Tibial nerve (tissue), 4 donors: Measurements from ENCODE around the gene TMPRSS7. TPM values are rescaled to one million over a fixed set of nuclear protein-coding genes. Genes with fewer than 3 reads are reported as not detected.
"Not testable (repeated sequence)": the region's sequence is repeated elsewhere in the genome, so short reads cannot be mapped to it uniquely, and the experiment has no call there.

Source experiments
- DNase-seq, 2 donors: peaks; one replicate each; pipeline ENCODE4 v3.0.0-alpha.2; 2019; ENCODE audit warnings: low spot score in 2 of 2
- H3K27ac ChIP-seq, 4 donors: fragments of 200-600 bp; sonication (generic) in 3 of 4; one replicate each; pipeline ENCODE4 v1.5.1; 2017 to 2019; ENCODE audit warnings: mild to moderate bottlenecking in 1 of 4
- H3K27me3 ChIP-seq, 2 donors: fragments of 200-600 bp; sonication (generic) in 1 of 2; one replicate each; pipeline versions ENCODE4 v1.5.1 to v1.6.0; 2017 to 2019
- H3K36me3 ChIP-seq, 3 donors: fragments of 200-600 bp; sonication (generic); one replicate each; pipeline ENCODE4 v1.5.1; 2018 to 2019
- H3K4me1 ChIP-seq, 4 donors: fragments of 200-600 bp; sonication (generic) in 3 of 4; one replicate each; pipeline ENCODE4 v1.5.1; 2017 to 2019
- H3K4me3 ChIP-seq, 4 donors: fragments of 200-600 bp; sonication (generic) in 3 of 4; one replicate each; pipeline ENCODE4 v1.5.1; 2017 to 2019; ENCODE audit warnings: mild to moderate bottlenecking in 1 of 4, moderate library complexity in 1 of 4
- H3K9me3 ChIP-seq, 4 donors: fragments of 200-600 bp; sonication (generic) in 3 of 4; one replicate each; pipeline ENCODE4 v1.5.1; 2017 to 2019
- CTCF ChIP-seq, 5 experiments: fragments of 200-600 bp in 3 of 5; fragments of 450-650 bp in 2 of 5; sonication (generic) in 3 of 5; IDR thresholded peaks; one replicate each; pipeline ENCODE4 v1.5.1; 2016 to 2019; ENCODE audit warnings: antibody characterized with exemption in 5 of 5, mild to moderate bottlenecking in 3 of 5, moderate library complexity in 2 of 5
- EP300 ChIP-seq, 2 donors: sonication (generic); formaldehyde crosslinking; IDR thresholded peaks; one replicate each; pipeline ENCODE4 v1.6.1; 2017; ENCODE audit warnings: antibody characterized with exemption in 2 of 2, mild to moderate bottlenecking in 1 of 2
- POLR2A ChIP-seq, 2 donors: fragments of 450-650 bp; IDR thresholded peaks; one replicate each; pipeline ENCODE4 v1.6.1; 2017; ENCODE audit warnings: antibody characterized with exemption in 2 of 2, mild to moderate bottlenecking in 2 of 2, moderate library complexity in 2 of 2
- WGBS, 2 donors: methylation state at CpG; one replicate each; pipeline ENCODE4 v1.1.5; 2018; 5-methylcytosine and 5-hydroxymethylcytosine counted together
- total RNA-seq, 4 donors: library from RNA; depleted of rRNA; stranded (reverse); fragments of >200 nt; gene quantifications; one replicate each; pipeline ENCODE4 v1.1.0, GENCODE V29; 2016

Gene TMPRSS7
- total RNA-seq, 4 donors from 2014 or later, result not detected

DNA sequence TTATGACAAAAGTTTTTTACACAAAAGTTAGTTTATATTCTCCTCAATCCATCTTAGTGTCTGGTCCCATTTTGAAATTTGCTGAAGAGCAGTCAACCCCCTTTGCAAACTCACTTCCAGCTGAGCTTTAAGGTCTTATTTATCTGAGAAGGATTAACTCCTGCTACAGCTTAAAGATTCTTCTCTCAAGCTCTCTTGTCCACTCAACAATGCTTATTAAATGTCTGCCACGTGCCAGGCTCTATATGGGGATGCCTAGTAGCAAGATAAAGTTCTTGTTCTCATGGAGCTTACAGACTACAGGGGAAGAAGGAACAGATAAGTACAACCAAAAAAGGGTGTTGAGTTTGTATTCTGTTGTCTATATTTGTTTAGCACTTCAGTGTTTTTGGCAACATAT lies 18.7 kb downstream of the TMPRSS7 start:
- no peaks in the 10 kb centered on the region for H3K9me3 ChIP-seq
- WGBS, 2 donors, result 37 to 39% methylated on average over 1 of the region's 1 CpG
- H3K4me3 ChIP-seq, result no peak overlapping the region
- no peaks in the 10 kb centered on the region for H3K36me3 ChIP-seq
- no peaks in the 10 kb centered on the region for H3K27me3 ChIP-seq
- H3K4me1 ChIP-seq, result no peaks in the 10 kb centered on the region
- TF ChIP-seq EP300 (IDR thresholded peaks at IDR 0.05), result no peak
- no peak for TF ChIP-seq CTCF (IDR thresholded peaks at IDR 0.05)
- no peak for TF ChIP-seq POLR2A (IDR thresholded peaks at IDR 0.05)
- H3K27ac ChIP-seq, result no peak overlapping the region
- no peak for DNase-seq

DNA sequence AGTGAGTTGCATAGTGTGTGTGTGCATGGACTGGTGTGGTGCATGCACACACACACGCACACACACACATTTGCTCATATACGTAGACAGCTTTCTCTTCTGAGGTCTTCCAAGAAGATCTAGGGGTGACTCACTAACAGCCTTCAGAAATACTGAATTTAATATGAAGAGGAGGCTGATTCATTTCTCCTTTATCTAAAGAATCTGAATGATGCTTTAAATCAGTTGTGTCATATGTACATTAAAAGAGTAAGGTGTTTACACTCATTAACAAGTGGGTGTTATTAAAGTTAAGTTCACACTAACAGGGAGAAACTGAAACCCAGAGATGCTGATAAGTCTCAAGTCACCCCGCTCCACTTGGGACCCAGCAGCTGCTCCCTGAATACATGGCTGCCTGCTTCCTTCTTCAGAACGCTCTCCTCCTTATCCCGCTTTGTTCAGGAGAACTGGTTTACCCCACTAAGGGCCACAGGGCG lies 22.0 kb downstream of the TMPRSS7 start:
- WGBS, 2 donors, result 80 to 88% methylated on average over 6 of the region's 6 CpGs
- Histone ChIP-seq H3K4me3 (no peak overlapping the region), H3K9me3 (no peaks in the 10 kb centered on the region), H3K27ac (no peak overlapping the region), H3K4me1 (no peaks in the 10 kb centered on the region), H3K27me3 (no peaks in the 10 kb centered on the region), H3K36me3 (no peaks in the 10 kb centered on the region)
- no peak for TF ChIP-seq CTCF (IDR thresholded peaks at IDR 0.05)
- TF ChIP-seq EP300 (IDR thresholded peaks at IDR 0.05), result no peak
- TF ChIP-seq POLR2A (IDR thresholded peaks at IDR 0.05), result no peak
- no peak for DNase-seq

- Histone ChIP-seq H3K4me1 (no peaks in the 10 kb centered on the region), H3K27ac (no peak overlapping the region), H3K4me3 (no peak overlapping the region), H3K36me3 (no peaks in the 10 kb centered on the region), H3K27me3 (no peaks in the 10 kb centered on the region), H3K9me3 (no peaks in the 10 kb centered on the region)
- WGBS, 2 donors, result 78 to 86% methylated on average over 1 of the region's 1 CpG
- TF ChIP-seq EP300 (IDR thresholded peaks at IDR 0.05), result no peak
- TF ChIP-seq CTCF (IDR thresholded peaks at IDR 0.05), result no peak
- TF ChIP-seq POLR2A (IDR thresholded peaks at IDR 0.05), result no peak
- DNase-seq, result no peak
Observed at GRCh38 chr3:112059497-112059896, 25.0 kb downstream of the TMPRSS7 start.

DNA sequence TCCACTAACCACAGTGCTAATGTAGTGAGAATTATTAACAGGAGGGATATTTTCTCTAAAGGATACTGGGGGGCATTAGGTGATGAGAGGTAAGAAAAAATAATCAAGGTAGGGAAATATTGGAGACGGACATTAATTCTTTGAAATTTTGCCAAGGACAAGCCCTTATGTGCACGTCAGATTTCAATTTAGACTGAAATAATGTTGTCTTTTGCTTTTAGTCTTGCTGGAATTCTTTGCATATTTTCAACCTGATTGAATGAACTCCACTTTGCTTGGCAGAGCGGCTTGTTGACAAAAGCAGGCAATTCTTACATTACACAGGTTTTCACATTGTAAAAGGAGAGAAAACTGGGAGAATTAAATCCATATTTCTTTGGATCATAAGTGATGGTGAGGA lies 26.6 kb downstream of the TMPRSS7 start:
- no peaks in the 10 kb centered on the region for H3K27me3 ChIP-seq
- H3K4me3 ChIP-seq, result no peak overlapping the region
- no peaks in the 10 kb centered on the region for H3K9me3 ChIP-seq
- no peaks in the 10 kb centered on the region for H3K36me3 ChIP-seq
- no peaks in the 10 kb centered on the region for H3K4me1 ChIP-seq
- WGBS, 2 donors, result 20 to 30% methylated on average over 3 of the region's 3 CpGs
- no peak for TF ChIP-seq POLR2A (IDR thresholded peaks at IDR 0.05)
- no peak for TF ChIP-seq CTCF (IDR thresholded peaks at IDR 0.05)
- no peak for TF ChIP-seq EP300 (IDR thresholded peaks at IDR 0.05)
- no peak overlapping the region for H3K27ac ChIP-seq
- DNase-seq, result no peak

DNA sequence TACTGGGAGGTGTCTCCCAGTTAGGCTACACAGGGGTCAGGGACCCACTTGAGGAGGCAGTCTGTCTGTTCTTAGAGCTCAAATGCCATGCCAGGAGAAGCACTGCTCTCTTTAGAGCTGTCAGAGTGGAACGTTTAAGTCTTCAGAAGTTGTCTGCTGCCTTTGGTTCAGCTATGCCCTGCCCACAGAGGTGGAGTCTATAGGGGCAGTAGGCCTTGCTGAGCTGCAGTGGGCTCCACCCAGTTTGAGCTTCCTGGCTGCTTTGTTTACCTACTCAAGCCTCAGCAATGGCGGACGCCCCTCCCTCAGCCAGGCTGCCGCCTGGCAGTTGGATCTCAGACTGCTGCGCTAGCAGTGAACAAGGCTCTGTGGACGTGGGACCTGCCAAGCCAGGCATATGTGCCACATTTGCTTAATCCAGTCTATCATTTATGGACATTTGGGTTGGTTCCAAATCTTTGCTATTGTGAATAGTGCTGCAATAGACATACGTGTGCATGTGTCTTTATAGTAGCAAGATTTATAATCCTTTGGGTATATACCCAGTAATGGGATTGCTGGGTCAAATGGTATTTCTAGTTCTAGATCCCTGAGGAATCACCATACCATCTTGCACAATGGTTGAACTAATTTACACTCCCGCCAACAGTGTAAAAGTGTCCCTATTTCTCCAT lies 38.0 kb downstream of the TMPRSS7 start:
- H3K27me3 ChIP-seq, H3K27ac ChIP-seq, H3K4me1 ChIP-seq, H3K9me3 ChIP-seq, H3K36me3 ChIP-seq, DNase-seq, H3K4me3 ChIP-seq: not testable (repeated sequence)
- 80 to 90% methylated on average over 7 to 8 of the region's 8 CpGs for WGBS, 2 donors
